Bronchial epithelial cell (primary cell): ENCODE measurements around the gene IL13. TPM values are rescaled to one million over a fixed set of nuclear protein-coding genes. Genes with fewer than 3 reads are reported as not detected.

Experiments used
- DNase-seq: peaks from one replicate; pipeline ENCODE4 v3.0.0-alpha.2; 2010; ENCODE audit warnings: low read depth
- FAIRE-seq: peaks from 2 replicates; lab custom pipeline; 2011; peaks lifted over from hg19 to GRCh38; lab: Jason Lieb, UNC
- H3K27me3 ChIP-seq: 2 replicates; pipeline ENCODE4 v1.5.1; 2011; ENCODE audit warnings: low read length; ENCODE audit not compliant: control insufficient read depth, insufficient read depth
- H3K36me3 ChIP-seq: 2 replicates; pipeline ENCODE4 v1.5.1; 2011; ENCODE audit warnings: low read length; ENCODE audit not compliant: control insufficient read depth, insufficient read depth
- H3K4me3 ChIP-seq: 2 replicates; pipeline ENCODE4 v1.5.1; 2011; ENCODE audit warnings: mild to moderate bottlenecking, low read depth, low read length, control low read depth
- CTCF ChIP-seq: IDR thresholded peaks from 2 replicates; pipeline ENCODE4 v1.5.1; 2011; ENCODE audit warnings: mild to moderate bottlenecking, moderate library complexity, low read length, control low read depth, inconsistent platforms; ENCODE audit not compliant: insufficient read depth, severe bottlenecking
- total RNA-seq: library from RNA; depleted of rRNA; stranded (reverse); fragments of >200 nt; gene quantifications from 2 replicates; pipeline ENCODE4 v1.2.1, GENCODE V29; 2014

The IL13 gene
- total RNA-seq, 1 donor from 2014 or later, result not detected

- Histone ChIP-seq H3K36me3 (no peaks in the 10 kb centered on the region), H3K4me3 (no peak overlapping the region), H3K27me3 (no peaks in the 10 kb centered on the region)
- no peak for TF ChIP-seq CTCF
- DNase-seq (no peak), FAIRE-seq (no peak)
Measured at GRCh38 chr5:132677682-132678400, 19.9 kb downstream of the IL13 start.

- Histone ChIP-seq H3K4me3 (no peak overlapping the region), H3K36me3 (no peaks in the 10 kb centered on the region), H3K27me3 (no peaks in the 10 kb centered on the region)
- DNase-seq (no peak), FAIRE-seq (no peak)
- no peak for TF ChIP-seq CTCF
Measured at GRCh38 chr5:132678735-132679134, 20.8 kb downstream of the IL13 start.

- H3K36me3 ChIP-seq, result no peaks in the 10 kb centered on the region
- no peak overlapping the region for H3K4me3 ChIP-seq
- DNase-seq (no peak), FAIRE-seq (no peak)
- no peak for TF ChIP-seq CTCF
- no peaks in the 10 kb centered on the region for H3K27me3 ChIP-seq
Measured at GRCh38 chr5:132679166-132679565, 21.2 kb downstream of the IL13 start.

- DNase-seq (no peak), FAIRE-seq (no peak)
- no peak for TF ChIP-seq CTCF
- Histone ChIP-seq H3K4me3 (no peak overlapping the region), H3K36me3 (no peaks in the 10 kb centered on the region), H3K27me3 (no peaks in the 10 kb centered on the region)
Measured at GRCh38 chr5:132679717-132680380, 21.9 kb downstream of the IL13 start.

- no peak for FAIRE-seq
Measured at GRCh38 chr5:132680780-132681475, 23.0 kb downstream of the IL13 start.

More at GRCh38 chr5:132680780-132681475, 23.0 kb downstream of the IL13 start:
- Histone ChIP-seq H3K36me3 (no peaks in the 10 kb centered on the region), H3K4me3 (no peak overlapping the region), H3K27me3 (no peaks in the 10 kb centered on the region)
- no peak for TF ChIP-seq CTCF
- DNase-seq, result no peak
